Neuronal stem cell (in vitro differentiated cells): Measurements from ENCODE around the gene ADAM19.
A peak's percentile ranks its signal among the peaks of the same experiment; 100 is the strongest.

ENCODE experiments used
- DNase-seq: peaks from one replicate; pipeline ENCODE4 v3.0.0-alpha.2; 2013; ENCODE audit warnings: low spot score
- H2AFZ ChIP-seq: one replicate; pipeline ENCODE4 v1.6.1; 2013; ENCODE audit warnings: mild to moderate bottlenecking, low read length, inconsistent platforms
- H2AK5ac ChIP-seq: 2 replicates; pipeline ENCODE4 v1.6.1; 2013; ENCODE audit warnings: low read depth, mild to moderate bottlenecking, inconsistent platforms, low read length, moderate library complexity, mixed read lengths
- H2BK120ac ChIP-seq: 2 replicates; pipeline ENCODE4 v1.6.1; 2013; ENCODE audit warnings: low read depth, mild to moderate bottlenecking, inconsistent platforms, low read length, moderate library complexity, mixed read lengths
- H2BK12ac ChIP-seq: one replicate; pipeline ENCODE4 v1.6.1; 2013; ENCODE audit warnings: low read length, inconsistent platforms
- H2BK15ac ChIP-seq: 2 replicates; pipeline ENCODE4 v1.6.1; 2013; ENCODE audit warnings: mild to moderate bottlenecking, low read length, inconsistent platforms, mixed read lengths
- H2BK5ac ChIP-seq: one replicate; pipeline ENCODE4 v1.6.1; 2013; ENCODE audit warnings: inconsistent platforms, mild to moderate bottlenecking, low read length, moderate library complexity
- H3K14ac ChIP-seq: one replicate; pipeline ENCODE4 v1.6.1; 2013; ENCODE audit warnings: low read length, inconsistent platforms
- H3K18ac ChIP-seq: 2 replicates; pipeline ENCODE4 v1.6.1; 2013; ENCODE audit warnings: low read length, inconsistent platforms
- H3K23ac ChIP-seq: 2 replicates; pipeline ENCODE4 v1.6.1; 2013; ENCODE audit warnings: low read depth, mild to moderate bottlenecking, mixed read lengths, low read length, inconsistent platforms; ENCODE audit not compliant: poor library complexity
- H3K27ac ChIP-seq: replicated peaks from 3 replicates; pipeline ENCODE4 v1.5.1; 2013; ENCODE audit warnings: low read length, inconsistent platforms
- H3K27me3 ChIP-seq, 3 experiments: 2 replicates each; pipeline ENCODE4 v1.6.1; 2013; ENCODE audit warnings: low read length in 3 of 3, mild to moderate bottlenecking in 2 of 3, inconsistent platforms in 1 of 3, low read depth in 1 of 3, mixed read lengths in 1 of 3, moderate library complexity in 1 of 3; ENCODE audit not compliant: control insufficient read depth in 3 of 3, insufficient read depth in 3 of 3
- H3K36me3 ChIP-seq, 2 donors: replicated peaks in 1 of 2; 2 replicates each; pipeline ENCODE4 v1.6.1; 2013; ENCODE audit warnings: low read length in 2 of 2; ENCODE audit not compliant: control insufficient read depth in 2 of 2, insufficient read depth in 2 of 2
- H3K4ac ChIP-seq: 2 replicates; pipeline ENCODE4 v1.6.1; 2013; ENCODE audit warnings: inconsistent platforms, mild to moderate bottlenecking, low read length, moderate library complexity
- H3K4me1 ChIP-seq, 2 donors: 1 replicate in 1 of 2; 2 replicates in 1 of 2; pipeline ENCODE4 v1.6.1; 2013; ENCODE audit warnings: low read length in 2 of 2, low read depth in 1 of 2; ENCODE audit not compliant: control insufficient read depth in 2 of 2, insufficient read depth in 1 of 2
- H3K4me2 ChIP-seq: one replicate; pipeline ENCODE4 v1.6.1; 2013; ENCODE audit warnings: mild to moderate bottlenecking, low read length, inconsistent platforms; ENCODE audit not compliant: insufficient read depth, poor library complexity, severe bottlenecking
- H3K4me3 ChIP-seq, 2 donors: 2 replicates each; pipeline ENCODE4 v1.5.1; 2013; ENCODE audit warnings: low read length in 2 of 2, mild to moderate bottlenecking in 2 of 2, inconsistent platforms in 1 of 2, moderate library complexity in 1 of 2
- H3K79me1 ChIP-seq: one replicate; pipeline ENCODE4 v1.6.1; 2013; ENCODE audit warnings: low read depth, mild to moderate bottlenecking, inconsistent platforms, low read length, moderate library complexity
- H3K9ac ChIP-seq: one replicate; pipeline ENCODE4 v1.6.1; 2013; ENCODE audit warnings: mild to moderate bottlenecking, low read depth, low read length, inconsistent platforms; ENCODE audit not compliant: poor library complexity
- H3K9me3 ChIP-seq, 2 donors: replicated peaks in 1 of 2; 2 replicates each; pipeline versions ENCODE3 to v1.6.1; 2013; ENCODE audit warnings: low read length in 2 of 2, mild to moderate bottlenecking in 2 of 2, inconsistent platforms in 1 of 2, low read depth in 1 of 2, mixed read lengths in 1 of 2, moderate library complexity in 1 of 2; ENCODE audit not compliant: control insufficient read depth in 2 of 2, insufficient read depth in 1 of 2
- H4K8ac ChIP-seq: one replicate; pipeline ENCODE4 v1.6.1; 2013; ENCODE audit warnings: low read depth, mild to moderate bottlenecking, inconsistent platforms, low read length, moderate library complexity
- H4K91ac ChIP-seq: one replicate; pipeline ENCODE4 v1.6.1; 2013; ENCODE audit warnings: low read length, low read depth, mild to moderate bottlenecking, inconsistent platforms; ENCODE audit not compliant: poor library complexity
- WGBS, 2 donors: extraction: QIAGEN DNeasy Blood & Tissue Kit; methylation state at CpG; one replicate each; pipeline ENCODE4 v1.1.7; 2013; ENCODE audit warnings: missing lambda C conversion rate in 2 of 2, mixed read lengths in 1 of 2; ENCODE audit not compliant: insufficient read length in 2 of 2, insufficient replicate concordance in 1 of 2; ENCODE audit errors: extremely low coverage in 2 of 2; 5-methylcytosine and 5-hydroxymethylcytosine counted together

Gene ADAM19

DNA sequence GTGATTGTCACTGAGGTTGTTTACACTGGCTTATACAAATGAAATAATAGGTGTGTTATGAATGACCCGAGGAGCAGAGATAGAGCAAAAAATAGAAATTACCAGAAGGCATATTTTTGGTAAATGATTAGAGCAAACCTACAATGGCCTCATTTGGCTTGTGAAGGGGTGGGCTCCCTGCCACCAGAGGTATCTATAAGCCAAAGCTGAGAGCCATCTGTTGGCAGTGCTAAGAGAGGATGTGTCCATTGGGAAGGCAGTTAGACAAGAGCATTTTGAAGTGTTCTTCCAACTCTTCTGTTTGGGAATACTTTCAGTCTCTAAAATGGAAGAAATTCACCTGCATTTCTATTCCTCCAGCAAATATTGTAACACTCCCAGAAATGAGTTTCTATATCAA is 104.9 kb downstream of the ADAM19 start:
- H3K9me3 ChIP-seq = no peaks in the 10 kb centered on the region
- H3K4me2 ChIP-seq = no peak overlapping the region
- H3K14ac ChIP-seq = no peak overlapping the region
- no peaks in the 10 kb centered on the region for H3K36me3 ChIP-seq
- no peaks in the 10 kb centered on the region for H3K27me3 ChIP-seq
- WGBS, 2 donors = no CpG with 5 or more reads among the region's 1 CpG
- H2AFZ ChIP-seq = no peak overlapping the region
- no peak overlapping the region for H3K18ac ChIP-seq
- H3K4me1 ChIP-seq = peaks cover 0 to 2% of the 10 kb centered on the region in 2 donors
- H3K79me1 ChIP-seq = no peaks in the 10 kb centered on the region
- H4K91ac ChIP-seq = no peak overlapping the region
- H3K4ac ChIP-seq = no peak overlapping the region
- H3K9ac ChIP-seq = no peak overlapping the region
- no peak overlapping the region for H2BK15ac ChIP-seq
- no peak overlapping the region for H4K8ac ChIP-seq
- no peak overlapping the region for H3K23ac ChIP-seq
- no peak for DNase-seq
- no peak overlapping the region for H2BK12ac ChIP-seq
- H2BK5ac ChIP-seq = no peak overlapping the region
- H3K4me3 ChIP-seq = no peak overlapping the region
- no peak overlapping the region for H2BK120ac ChIP-seq
- no peak overlapping the region for H3K27ac ChIP-seq
- H2AK5ac ChIP-seq = no peak overlapping the region

DNA sequence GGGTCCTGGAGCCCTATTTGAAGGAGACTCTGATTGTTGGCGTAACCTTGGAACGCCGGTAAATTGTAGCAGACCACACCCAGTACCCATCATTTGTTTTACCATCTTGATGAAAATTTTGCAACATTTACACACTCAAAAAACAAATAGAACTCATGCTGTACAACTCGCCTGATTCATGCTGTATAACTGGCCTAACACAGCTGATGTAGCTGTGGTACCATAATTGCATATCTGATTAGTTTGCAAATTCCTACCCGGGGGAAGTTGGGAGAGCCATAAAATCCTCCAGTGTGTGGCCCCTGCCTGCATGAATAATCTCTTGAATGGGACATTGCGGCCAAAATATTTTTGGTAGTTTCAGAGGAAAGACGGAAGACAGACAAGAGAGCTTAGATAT is 105.9 kb downstream of the ADAM19 start:
- H4K8ac ChIP-seq = no peak overlapping the region
- no peaks in the 10 kb centered on the region for H3K9me3 ChIP-seq
- H2BK12ac ChIP-seq = no peak overlapping the region
- H3K27me3 ChIP-seq = no peaks in the 10 kb centered on the region
- H2AFZ ChIP-seq = no peak overlapping the region
- no peak for DNase-seq
- no peak overlapping the region for H3K4me2 ChIP-seq
- no peak overlapping the region for H3K18ac ChIP-seq
- no peak overlapping the region for H3K14ac ChIP-seq
- H3K4me3 ChIP-seq = no peak overlapping the region
- H2BK120ac ChIP-seq = no peak overlapping the region
- no peak overlapping the region for H3K4ac ChIP-seq
- peaks cover 0 to 5% of the 10 kb centered on the region in 2 donors for H3K4me1 ChIP-seq
- H2AK5ac ChIP-seq = no peak overlapping the region
- no peak overlapping the region for H3K23ac ChIP-seq
- H3K36me3 ChIP-seq = no peaks in the 10 kb centered on the region
- no peak overlapping the region for H2BK15ac ChIP-seq
- no peak overlapping the region for H2BK5ac ChIP-seq
- no peak overlapping the region for H3K9ac ChIP-seq
- H3K79me1 ChIP-seq = no peaks in the 10 kb centered on the region
- H4K91ac ChIP-seq = no peak overlapping the region
- no CpG with 5 or more reads among the region's 7 CpGs for WGBS, 2 donors
- no peak overlapping the region for H3K27ac ChIP-seq

GRCh38 chr5:157469073-157469472 is 106.5 kb downstream of the ADAM19 start:
- H3K79me1 ChIP-seq = no peaks in the 10 kb centered on the region
- H2AK5ac ChIP-seq = no peak overlapping the region
- peaks cover 1 to 10% of the 10 kb centered on the region in 2 donors for H3K4me1 ChIP-seq
- no peak overlapping the region for H3K18ac ChIP-seq
- no peak overlapping the region for H3K4me2 ChIP-seq
- no peak overlapping the region for H3K23ac ChIP-seq
- no CpG with 5 or more reads among the region's 7 CpGs for WGBS, 2 donors
- no peak overlapping the region for H3K27ac ChIP-seq
- H2BK12ac ChIP-seq = no peak overlapping the region
- H3K27me3 ChIP-seq = peaks cover 0 to 1% (median 0%) of the 10 kb centered on the region in 3 experiments
- no peak overlapping the region for H3K4ac ChIP-seq
- no peak overlapping the region for H4K91ac ChIP-seq
- no peak for DNase-seq
- no peak overlapping the region for H4K8ac ChIP-seq
- no peak overlapping the region for H3K9ac ChIP-seq
- H3K36me3 ChIP-seq = no peaks in the 10 kb centered on the region
- H3K4me3 ChIP-seq = peak overlapping the region in 1 of 2 donors; percentile 38
- no peak overlapping the region for H2BK120ac ChIP-seq
- no peaks in the 10 kb centered on the region for H3K9me3 ChIP-seq
- no peak overlapping the region for H2AFZ ChIP-seq
- H2BK5ac ChIP-seq = no peak overlapping the region
- no peak overlapping the region for H3K14ac ChIP-seq
- H2BK15ac ChIP-seq = no peak overlapping the region

DNA sequence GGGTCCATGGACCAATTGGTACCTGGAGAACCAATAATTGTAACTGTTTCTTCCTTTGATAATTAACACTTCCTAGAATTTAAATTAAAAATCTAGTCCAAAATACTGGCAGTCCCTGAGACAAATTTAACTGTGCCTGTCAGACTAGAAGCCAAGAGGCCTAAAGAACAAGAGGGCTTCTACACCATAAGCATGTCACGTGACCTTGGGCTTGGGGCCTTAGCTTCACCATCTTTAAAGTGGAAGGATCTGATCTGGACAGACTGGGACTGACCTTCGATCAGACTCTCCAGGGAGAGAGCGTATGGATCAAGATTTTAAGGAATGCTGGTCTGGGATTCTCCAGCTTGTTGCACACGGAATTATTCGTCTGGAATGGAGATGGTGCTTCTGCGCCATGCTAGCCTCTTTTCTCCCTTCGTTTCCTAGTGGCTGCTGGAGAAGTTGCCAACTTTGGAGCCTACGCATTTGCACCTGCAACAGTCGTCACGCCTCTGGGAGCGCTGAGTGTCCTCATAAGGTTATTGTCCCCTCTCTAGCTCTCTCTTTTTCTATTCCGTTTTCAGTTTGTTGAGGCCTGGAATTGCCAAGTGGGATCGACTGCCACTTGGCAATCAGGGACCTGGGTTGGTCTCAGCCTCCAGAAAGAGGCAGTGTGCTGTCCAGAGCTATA is 107.1 kb downstream of the ADAM19 start:
- Histone ChIP-seq H2AFZ (no peak overlapping the region), H2BK120ac (no peak overlapping the region), H3K4me1 (peaks cover 2 to 14% of the 10 kb centered on the region in 2 donors), H3K79me1 (no peaks in the 10 kb centered on the region), H3K9me3 (no peaks in the 10 kb centered on the region), H3K23ac (no peak overlapping the region), H3K27me3 (peaks cover 0 to 7% (median 0%) of the 10 kb centered on the region in 3 experiments), H3K9ac (no peak overlapping the region), H2BK12ac (no peak overlapping the region), H3K4ac (no peak overlapping the region), H2BK15ac (no peak overlapping the region), H3K27ac (no peak overlapping the region), H3K4me2 (no peak overlapping the region), H3K14ac (no peak overlapping the region), H4K91ac (no peak overlapping the region), H2BK5ac (no peak overlapping the region), H3K18ac (no peak overlapping the region), H3K4me3 (peak overlapping the region in 1 of 2 donors; percentile 38), H3K36me3 (no peaks in the 10 kb centered on the region), H2AK5ac (peak overlapping the region; percentile 16), H4K8ac (no peak overlapping the region)
- WGBS, 2 donors = no CpG with 5 or more reads among the region's 13 CpGs
- DNase-seq = no peak
